HG03457 (cell line): ENCODE data around the gene SETMAR.
"Not testable (repeated sequence)": the region's sequence is repeated elsewhere in the genome, so short reads cannot be mapped to it uniquely, and the experiment has no call there.

Experiments used
- ATAC-seq: cut with Tn5 transposase; IDR thresholded peaks from one replicate; pipeline ENCODE4 v1.9.1; 2021; ENCODE audit warnings: moderate number of reproducible peaks; ENCODE audit not compliant: unreplicated experiment

The SETMAR gene

DNA sequence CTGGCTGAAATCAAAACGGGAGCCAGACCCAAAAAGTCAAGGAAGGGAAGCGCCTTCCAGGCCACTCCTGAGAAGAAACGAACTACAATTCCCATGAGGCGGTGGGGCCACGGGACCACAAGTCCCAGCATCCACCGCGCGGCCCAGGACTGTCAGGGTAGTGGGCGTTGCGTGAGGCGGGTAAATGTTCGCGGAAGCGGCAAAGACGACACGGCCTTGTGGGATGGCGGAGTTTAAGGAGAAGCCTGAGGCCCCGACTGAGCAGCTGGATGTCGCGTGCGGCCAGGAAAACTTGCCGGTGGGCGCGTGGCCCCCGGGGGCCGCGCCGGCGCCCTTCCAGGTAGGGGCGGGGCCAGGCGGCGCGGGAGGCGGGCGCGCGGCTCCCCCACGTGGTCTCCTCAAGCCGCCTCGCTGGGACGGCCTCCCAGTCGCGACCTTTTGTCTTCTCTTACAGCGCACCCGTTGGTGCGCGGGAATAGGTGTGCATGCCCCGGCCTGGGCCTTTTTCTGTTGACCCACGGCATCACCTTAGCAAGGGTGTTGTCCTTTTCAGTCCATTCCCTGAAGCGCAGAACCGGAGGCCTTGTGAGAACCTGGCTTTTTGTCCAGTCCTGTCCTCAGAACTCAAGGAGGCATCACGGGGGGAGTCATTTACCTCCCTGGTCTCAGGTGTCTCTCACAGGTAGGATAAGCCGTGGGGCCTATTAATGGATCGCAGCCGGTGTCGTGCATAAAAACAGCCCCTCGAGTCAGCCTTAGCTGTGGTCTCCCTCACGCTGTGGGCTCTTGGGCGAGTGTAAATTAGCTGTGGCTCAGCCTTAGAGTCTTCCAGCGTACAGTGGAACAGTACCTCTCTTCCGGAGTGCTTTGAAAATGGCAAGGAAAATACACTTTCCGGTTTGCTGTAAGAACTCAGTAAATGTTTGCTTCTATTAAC is at the start of gene SETMAR:
SETMAR (plus strand) TSS at position 183 of the 937 bp plus-strand sequence; CDS start at position 185, 2 bp downstream.
- peak; percentile 98 for ATAC-seq

DNA sequence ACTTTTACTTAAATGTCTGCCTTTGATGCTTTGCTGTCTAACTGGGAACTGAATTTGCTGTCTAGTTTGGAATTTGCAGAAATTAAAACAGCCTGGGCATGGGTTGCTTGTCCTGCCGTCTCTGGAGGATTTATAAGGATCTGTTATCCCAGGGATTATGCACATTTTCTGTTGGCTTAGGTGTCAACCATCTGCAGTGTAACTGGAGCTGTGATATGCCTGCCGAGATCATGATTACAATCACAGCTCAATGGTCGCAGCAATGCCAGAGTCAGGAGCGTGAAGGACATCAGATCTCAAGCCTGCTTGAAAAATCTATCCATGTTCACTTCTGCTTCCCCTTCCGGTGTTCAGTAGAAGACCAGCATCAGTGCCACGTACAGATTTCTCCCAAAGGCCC is 41.8 kb upstream of the SETMAR start:
- ATAC-seq = no peak

DNA sequence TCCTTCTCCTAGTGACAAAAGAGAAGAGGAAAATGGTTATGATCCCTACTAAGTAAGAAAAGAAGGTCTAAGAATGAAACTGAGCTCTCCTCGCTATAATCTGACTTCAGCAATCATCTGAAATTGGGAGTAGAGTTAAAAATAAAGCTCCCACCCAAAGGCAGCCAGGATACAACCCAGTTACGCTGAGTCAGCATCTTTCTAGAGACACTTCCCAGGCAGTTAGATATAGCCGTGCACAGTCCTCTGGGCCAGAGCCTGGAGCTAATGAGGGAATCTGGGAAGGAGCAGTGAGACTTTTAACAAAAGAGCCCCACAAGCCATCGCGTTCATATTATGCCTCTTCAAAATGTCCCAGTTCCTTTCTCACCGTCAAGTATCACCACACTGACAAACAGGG is 39.1 kb upstream of the SETMAR start:
- ATAC-seq = no peak

DNA sequence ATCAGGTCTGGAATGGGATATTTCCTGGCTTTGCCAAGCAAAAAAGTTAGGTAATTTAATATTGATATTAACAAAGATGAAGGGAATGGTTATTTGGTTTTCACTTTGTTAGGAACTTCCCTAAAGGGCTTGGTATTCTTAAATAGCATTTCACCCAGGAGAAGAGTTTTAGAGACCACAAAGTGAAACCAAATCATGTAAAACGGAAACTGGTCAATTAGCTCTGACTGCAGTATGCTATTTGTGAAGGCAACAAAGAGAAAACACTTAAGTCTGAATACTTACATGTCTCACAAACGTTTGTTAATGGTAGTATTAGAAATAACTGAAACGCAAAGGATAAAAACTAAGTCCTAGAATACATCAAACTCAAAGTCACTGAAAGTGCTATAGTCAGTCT is 32.4 kb upstream of the SETMAR start:
- no peak for ATAC-seq

- ATAC-seq = no peak
Observed at GRCh38 chr3:4271834-4272233, 31.3 kb upstream of the SETMAR start.

GRCh38 chr3:4279516-4280105 is 23.6 kb upstream of the SETMAR start:
- no peak for ATAC-seq

GRCh38 chr3:4281991-4282390 is 21.2 kb upstream of the SETMAR start:
- ATAC-seq = no peak

DNA sequence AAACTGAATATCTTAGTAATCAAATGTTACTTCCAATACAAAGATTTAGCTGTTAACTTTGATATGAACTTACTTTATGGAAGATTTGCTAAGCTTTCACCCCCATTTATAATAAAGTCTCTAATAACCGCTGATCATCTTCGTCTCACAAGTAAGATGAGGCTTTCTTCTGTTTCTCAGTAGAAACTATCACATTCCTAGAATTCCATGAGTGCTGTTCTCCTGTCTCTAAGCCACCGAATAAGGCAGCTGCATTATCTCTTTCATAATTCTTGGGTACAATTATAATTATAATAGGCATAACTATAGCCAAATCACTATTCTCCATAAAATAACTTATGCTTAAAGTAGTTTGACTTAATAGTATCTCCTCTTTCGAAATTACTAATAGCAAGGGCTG is 18.3 kb upstream of the SETMAR start:
- ATAC-seq = no peak

GRCh38 chr3:4289044-4289443 is 14.1 kb upstream of the SETMAR start:
- ATAC-seq = no peak

GRCh38 chr3:4290272-4290893 is 12.8 kb upstream of the SETMAR start:
- ATAC-seq = peak; percentile 70

DNA sequence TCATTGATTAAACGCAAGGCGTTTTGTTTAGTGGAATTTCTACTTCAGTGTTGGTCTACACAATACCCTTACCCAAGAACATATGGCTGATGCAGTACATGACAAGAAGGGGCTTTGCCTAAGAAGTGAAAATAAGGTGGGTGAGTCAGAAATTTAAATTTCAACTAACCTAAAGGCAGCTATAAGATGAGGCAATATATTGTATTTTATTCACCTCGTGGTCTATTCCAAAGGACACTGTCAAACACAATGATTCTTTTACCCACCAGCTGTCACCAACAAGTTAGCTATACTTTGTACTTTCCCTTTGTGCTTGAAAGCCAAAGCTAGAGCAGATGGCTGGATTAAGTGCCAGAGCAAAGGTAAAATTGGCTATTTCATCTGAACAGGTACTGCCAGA is 10.9 kb upstream of the SETMAR start:
- no peak for ATAC-seq

- no peak for ATAC-seq
Observed at GRCh38 chr3:4294616-4295327, 8.4 kb upstream of the SETMAR start.

- not testable (repeated sequence) for ATAC-seq
Observed at GRCh38 chr3:4296454-4296853, 6.7 kb upstream of the SETMAR start.

DNA sequence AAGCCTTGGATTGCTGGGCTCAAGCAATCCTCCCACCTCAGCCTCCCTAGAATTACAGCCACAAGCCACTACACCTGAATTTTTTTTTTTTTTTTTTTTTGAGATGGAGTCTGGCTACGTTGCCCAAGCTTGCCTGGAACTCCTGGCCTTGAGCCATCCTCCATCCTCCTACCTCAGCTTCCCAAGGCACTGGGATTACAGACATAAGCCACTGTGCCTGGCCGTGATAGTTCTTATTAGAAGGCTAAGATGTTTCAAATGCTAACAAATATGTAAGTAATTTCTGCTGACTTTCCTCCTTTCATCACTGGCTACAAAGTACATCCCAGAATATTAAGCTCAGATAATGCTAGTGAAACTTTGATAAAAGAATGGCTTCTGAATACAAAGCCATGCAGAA is 5.7 kb upstream of the SETMAR start:
- no peak for ATAC-seq

DNA sequence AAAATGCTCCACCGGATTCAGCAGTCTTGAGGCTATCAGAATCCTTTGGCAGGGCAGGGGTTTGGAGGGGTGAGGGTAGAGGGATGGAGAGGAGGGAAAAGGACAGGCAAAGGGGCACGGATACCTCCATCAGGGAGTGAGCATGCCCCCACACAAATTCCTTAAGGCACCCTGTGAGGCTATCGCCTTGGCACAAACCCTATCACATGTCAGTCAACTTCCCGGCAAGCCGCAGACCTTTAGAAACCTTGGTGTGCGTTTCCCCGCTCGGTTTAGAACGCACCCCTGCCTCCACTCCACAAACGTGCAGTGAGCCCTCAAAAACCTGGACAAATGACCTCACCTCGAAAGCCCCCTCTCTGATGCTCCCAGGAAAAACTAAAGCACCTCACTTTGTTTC is 422 bp upstream of the SETMAR start:
- ATAC-seq = no peak

GRCh38 chr3:4305210-4305609 is 2.0 kb downstream of the SETMAR start:
- not testable (repeated sequence) for ATAC-seq

DNA sequence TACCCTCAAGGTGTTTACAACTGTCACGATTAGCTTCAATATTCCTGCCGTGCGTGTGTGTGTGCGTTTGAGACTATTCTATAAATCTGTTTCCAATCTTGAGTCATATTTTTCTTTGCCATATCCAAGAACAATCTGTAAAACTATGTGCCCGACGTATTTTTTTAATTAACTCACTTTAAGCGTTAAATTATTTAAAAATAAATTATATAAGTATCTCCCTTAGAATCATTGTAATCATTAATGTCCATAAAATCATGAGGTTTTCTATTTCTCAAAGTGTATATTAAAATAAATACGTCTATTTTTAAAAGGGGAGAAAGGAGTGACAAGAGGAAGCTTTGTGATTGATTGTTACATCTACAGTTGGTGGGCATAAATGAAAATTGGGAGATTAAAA is 2.9 kb downstream of the SETMAR start:
- no peak for ATAC-seq

DNA sequence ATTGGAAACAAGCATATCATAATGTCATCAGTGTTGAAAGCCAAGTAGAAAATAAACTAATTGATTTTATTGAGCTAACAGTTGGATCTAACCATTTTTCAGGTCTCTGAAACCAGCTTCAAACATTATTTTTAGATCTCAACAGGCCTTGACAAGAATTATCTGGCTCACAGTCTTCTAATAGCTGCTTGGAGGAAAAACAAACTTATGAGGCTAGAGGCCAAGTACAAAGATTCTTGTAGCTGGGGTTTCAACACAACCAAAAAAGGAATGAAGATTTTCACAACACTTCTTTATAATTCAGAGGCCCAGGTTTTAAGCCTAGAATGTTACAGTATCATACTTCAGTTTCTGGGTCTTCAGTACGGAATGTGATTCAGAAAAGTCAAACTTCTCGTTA is 3.7 kb downstream of the SETMAR start:
- ATAC-seq = no peak

GRCh38 chr3:4309491-4310128 is 6.4 kb downstream of the SETMAR start:
- ATAC-seq = no peak

GRCh38 chr3:4310971-4311370 is 7.8 kb downstream of the SETMAR start:
- ATAC-seq = no peak

- no peak for ATAC-seq
Observed at GRCh38 chr3:4311496-4311895, 8.3 kb downstream of the SETMAR start.
